Right lobe of liver (tissue), 4 donors: ENCODE measurements around the gene LXN.

Experiments
- POLR2A ChIP-seq: fragments of 450-650 bp; IDR thresholded peaks from one replicate; pipeline ENCODE4 v1.6.1; 2017; ENCODE audit warnings: antibody characterized with exemption, mild to moderate bottlenecking
- TF ChIP-seq, protein P1 (sequence below), 4 donors: fragments of 200-600 bp in 3 of 4; fragments of 450-650 bp in 1 of 4; IDR thresholded peaks; one replicate each; pipeline versions ENCODE4 v1.5.1 to v1.8.0; 2016 to 2022; ENCODE audit warnings: antibody characterized with exemption in 4 of 4, mild to moderate bottlenecking in 2 of 4
- donor health status: DM: no; HTN: no; CAD: no.
- donor health status: DM: no; HTN: no; CAD: no.
- donor health status: DM: no; HTN: yes; CAD: no.

DNA sequence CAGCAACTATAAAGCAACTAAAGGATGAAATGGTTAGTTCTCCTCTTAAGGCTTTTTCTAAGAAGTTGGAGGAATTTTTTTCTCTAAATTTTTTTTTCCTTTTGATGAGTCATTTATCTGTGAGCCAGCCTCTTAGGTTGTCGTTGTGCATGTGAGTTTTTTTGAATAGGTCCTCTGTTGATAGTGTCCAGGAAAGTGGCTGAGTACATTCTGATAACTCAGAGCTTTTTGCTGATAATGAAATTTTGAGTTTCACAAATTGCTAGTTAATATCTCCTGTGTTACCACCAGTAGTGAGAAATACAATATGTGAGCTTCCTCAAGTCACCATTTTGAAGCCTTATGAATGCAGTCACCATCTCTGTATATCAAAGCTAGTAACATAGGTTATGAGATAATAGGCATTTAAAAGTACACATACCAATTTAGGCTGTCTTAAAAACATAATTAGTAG is 7.1 kb upstream of the LXN start:
- TF ChIP-seq, protein P1, sequence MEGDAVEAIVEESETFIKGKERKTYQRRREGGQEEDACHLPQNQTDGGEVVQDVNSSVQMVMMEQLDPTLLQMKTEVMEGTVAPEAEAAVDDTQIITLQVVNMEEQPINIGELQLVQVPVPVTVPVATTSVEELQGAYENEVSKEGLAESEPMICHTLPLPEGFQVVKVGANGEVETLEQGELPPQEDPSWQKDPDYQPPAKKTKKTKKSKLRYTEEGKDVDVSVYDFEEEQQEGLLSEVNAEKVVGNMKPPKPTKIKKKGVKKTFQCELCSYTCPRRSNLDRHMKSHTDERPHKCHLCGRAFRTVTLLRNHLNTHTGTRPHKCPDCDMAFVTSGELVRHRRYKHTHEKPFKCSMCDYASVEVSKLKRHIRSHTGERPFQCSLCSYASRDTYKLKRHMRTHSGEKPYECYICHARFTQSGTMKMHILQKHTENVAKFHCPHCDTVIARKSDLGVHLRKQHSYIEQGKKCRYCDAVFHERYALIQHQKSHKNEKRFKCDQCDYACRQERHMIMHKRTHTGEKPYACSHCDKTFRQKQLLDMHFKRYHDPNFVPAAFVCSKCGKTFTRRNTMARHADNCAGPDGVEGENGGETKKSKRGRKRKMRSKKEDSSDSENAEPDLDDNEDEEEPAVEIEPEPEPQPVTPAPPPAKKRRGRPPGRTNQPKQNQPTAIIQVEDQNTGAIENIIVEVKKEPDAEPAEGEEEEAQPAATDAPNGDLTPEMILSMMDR (IDR thresholded peaks at IDR 0.05) = no peak
- no peak for TF ChIP-seq POLR2A
